ENCODE measurements around the gene TNS3. TPM values are rescaled to one million over a fixed set of nuclear protein-coding genes. Genes with fewer than 3 reads are reported as not detected.

The TNS3 gene
- total and polyA plus RNA-seq, 2 donors (not counting 1 experiment from before 2014, with no cell fraction given): 11.4 to 77.5 TPM

DNA sequence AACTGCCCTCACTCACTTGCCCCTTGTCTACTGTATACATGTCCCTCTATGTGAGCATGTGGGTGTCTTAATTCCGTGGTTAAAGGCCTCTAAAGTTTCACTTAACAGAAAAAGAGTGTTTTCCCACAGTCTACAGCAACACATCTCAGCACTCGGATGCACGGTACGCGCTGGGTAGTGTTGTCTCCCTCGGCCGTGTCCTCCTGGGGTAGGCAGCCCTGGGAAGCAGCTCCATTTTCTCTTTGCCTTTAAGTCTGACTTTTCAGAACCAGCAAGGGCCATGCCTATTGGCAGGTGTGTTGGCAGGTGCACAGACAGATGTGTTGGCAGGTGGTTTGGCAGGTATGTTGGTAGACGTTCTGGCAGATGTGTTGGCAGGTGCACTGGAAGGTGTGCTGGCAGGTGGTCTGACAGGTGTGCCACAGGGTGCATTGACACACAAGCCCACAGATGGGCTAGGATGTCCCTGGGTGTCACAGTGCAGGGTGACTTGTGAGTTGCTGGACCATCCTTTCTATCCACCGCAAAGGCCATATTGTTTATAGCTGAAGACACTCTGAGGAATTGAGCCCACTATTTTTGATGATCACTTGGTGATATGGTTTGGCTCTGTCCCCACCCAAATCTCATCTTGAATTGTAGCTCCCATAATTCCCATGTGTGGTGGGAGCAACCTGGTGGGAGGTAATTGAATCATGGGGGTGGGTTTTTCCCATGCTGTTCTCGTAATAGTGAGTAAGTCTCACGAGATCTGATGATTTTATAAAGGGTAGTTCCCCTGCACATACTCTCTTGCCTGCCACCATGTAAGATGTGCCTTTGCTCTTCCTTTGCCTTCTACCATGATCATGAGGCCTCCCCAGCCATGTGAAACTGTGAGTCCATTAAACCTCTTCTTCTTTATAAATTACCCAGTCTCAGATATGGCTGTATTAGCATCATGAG, 296.9 kb downstream of the TNS3 start:
- Histone ChIP-seq H3K4me2 (replicated peaks; ENCODE audit: low read depth, low read length, poor library complexity, severe bottlenecking) (no peak overlapping the region), H3K4me1 (ENCODE audit: control insufficient read depth in 2 of 2, insufficient read depth in 2 of 2, low read length in 2 of 2) (peaks cover 4% of the 10 kb centered on the region in 2 donors), H2AFZ (ENCODE audit: insufficient read depth, low read depth, low read length, poor library complexity, severe bottlenecking) (no peak overlapping the region), H3K9ac (ENCODE audit: low read length) (no peak overlapping the region), H3K36me3 (replicated peaks in 1 of 2; ENCODE audit: control extremely low read depth in 1 of 2, control insufficient read depth in 1 of 2, extremely low read depth in 1 of 2, insufficient read depth in 2 of 2, low read length in 1 of 2) (peaks cover 0 to 60% of the 10 kb centered on the region in 2 experiments), H3K27ac (ENCODE audit: low read length in 2 of 2) (no peak overlapping the region), H3K79me2 (ENCODE audit: control insufficient read depth, insufficient read depth, low read length) (no peaks in the 10 kb centered on the region), H4K20me1 (ENCODE audit: control insufficient read depth, insufficient read depth, low read length, poor library complexity, severe bottlenecking) (no peaks in the 10 kb centered on the region), H3K9me3 (ENCODE audit: control extremely low read depth in 1 of 3, control insufficient read depth in 2 of 3, insufficient read depth in 1 of 3, low read length in 2 of 3) (peaks cover 0 to 5% (median 0%) of the 10 kb centered on the region in 3 donors), H3K4me3 (ENCODE audit: control extremely low read depth in 1 of 5, extremely low read depth in 1 of 5, insufficient read depth in 1 of 5, low read depth in 2 of 5, low read length in 4 of 5) (no peak overlapping the region), H3K27me3 (replicated peaks in 1 of 4; ENCODE audit: control extremely low read depth in 1 of 4, control insufficient read depth in 3 of 4, insufficient read depth in 4 of 4, low read length in 3 of 4) (no peaks in the 10 kb centered on the region)
- H3K4me1 Mint-ChIP-seq: peaks cover 9% of the 10 kb centered on the region
- TF ChIP-seq EZH2 (IDR thresholded peaks at IDR 0.05; ENCODE audit: borderline replicate concordance, insufficient read depth, low read depth, low read length, poor library complexity, severe bottlenecking): no peak
- TF ChIP-seq, protein P1, sequence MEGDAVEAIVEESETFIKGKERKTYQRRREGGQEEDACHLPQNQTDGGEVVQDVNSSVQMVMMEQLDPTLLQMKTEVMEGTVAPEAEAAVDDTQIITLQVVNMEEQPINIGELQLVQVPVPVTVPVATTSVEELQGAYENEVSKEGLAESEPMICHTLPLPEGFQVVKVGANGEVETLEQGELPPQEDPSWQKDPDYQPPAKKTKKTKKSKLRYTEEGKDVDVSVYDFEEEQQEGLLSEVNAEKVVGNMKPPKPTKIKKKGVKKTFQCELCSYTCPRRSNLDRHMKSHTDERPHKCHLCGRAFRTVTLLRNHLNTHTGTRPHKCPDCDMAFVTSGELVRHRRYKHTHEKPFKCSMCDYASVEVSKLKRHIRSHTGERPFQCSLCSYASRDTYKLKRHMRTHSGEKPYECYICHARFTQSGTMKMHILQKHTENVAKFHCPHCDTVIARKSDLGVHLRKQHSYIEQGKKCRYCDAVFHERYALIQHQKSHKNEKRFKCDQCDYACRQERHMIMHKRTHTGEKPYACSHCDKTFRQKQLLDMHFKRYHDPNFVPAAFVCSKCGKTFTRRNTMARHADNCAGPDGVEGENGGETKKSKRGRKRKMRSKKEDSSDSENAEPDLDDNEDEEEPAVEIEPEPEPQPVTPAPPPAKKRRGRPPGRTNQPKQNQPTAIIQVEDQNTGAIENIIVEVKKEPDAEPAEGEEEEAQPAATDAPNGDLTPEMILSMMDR (IDR thresholded peaks at IDR 0.05): no peak
- no peak overlapping the region for H3K4me3 Mint-ChIP-seq
- H3K27me3 Mint-ChIP-seq: no peaks in the 10 kb centered on the region
- WGBS (ENCODE audit: insufficient coverage): 95% methylated on average over 9 of the region's 11 CpGs
- intact Hi-C loops (cut with micrococcal nuclease): no loop called here
- ChIA-PET CTCF (interaction anchor here (1.5 kb wide), 1 partner anchor 18 kb away, joined by 3 read pairs; no protein-coding TSS in a partner anchor), POLR2A (no interaction called here)
- no peaks in the 10 kb centered on the region for H3K9me3 Mint-ChIP-seq (ENCODE audit: insufficient read depth)
- ATAC-seq (ENCODE audit: low read depth) (no peak), DNase-seq (no peak)
- H3K27ac Mint-ChIP-seq: no peak overlapping the region

Data from B cell (primary cell).